ENCODE measurements around the gene PEX7.

DNA sequence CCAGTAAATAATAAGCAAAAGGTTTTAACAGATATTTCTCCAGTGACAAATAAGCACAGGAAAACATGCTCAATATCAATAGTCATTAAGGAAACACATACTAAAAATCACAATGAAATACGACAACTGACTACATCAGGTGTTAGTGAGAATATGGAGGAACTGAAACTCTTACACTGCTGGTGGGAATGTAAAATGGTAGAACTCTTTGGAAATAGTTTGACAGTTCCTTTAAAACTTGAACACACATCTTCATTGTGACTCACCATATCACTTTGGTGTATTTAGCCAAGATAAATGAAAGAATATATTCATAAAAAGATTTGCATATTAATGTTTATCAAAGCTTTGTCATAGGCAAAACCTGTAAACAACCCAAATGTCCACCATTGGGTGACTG, 18.8 kb upstream of the PEX7 start:
- TF ChIP-seq POLR2A (IDR thresholded peaks at IDR 0.05; ENCODE audit: control extremely low read depth in 1 of 2, low read depth in 2 of 2, low read length in 2 of 2) (no peak), EGR1 (IDR thresholded peaks at IDR 0.05; ENCODE audit: borderline replicate concordance, low read depth, low read length) (no peak), ATF3 (IDR thresholded peaks at IDR 0.05; ENCODE audit: insufficient read depth, low read depth, low read length) (no peak), EZH2 (IDR thresholded peaks at IDR 0.05; ENCODE audit: low read depth, low read length, severe bottlenecking) (no peak), SIN3A (conservative IDR thresholded peaks at IDR 0.05 in 1 of 2, IDR thresholded peaks at IDR 0.05 in 1 of 2; ENCODE audit: low read depth in 1 of 2, low read length in 2 of 2) (no peak), JUN (IDR thresholded peaks at IDR 0.05; ENCODE audit: low read depth, low read length) (no peak)
- TF ChIP-seq, protein P1, sequence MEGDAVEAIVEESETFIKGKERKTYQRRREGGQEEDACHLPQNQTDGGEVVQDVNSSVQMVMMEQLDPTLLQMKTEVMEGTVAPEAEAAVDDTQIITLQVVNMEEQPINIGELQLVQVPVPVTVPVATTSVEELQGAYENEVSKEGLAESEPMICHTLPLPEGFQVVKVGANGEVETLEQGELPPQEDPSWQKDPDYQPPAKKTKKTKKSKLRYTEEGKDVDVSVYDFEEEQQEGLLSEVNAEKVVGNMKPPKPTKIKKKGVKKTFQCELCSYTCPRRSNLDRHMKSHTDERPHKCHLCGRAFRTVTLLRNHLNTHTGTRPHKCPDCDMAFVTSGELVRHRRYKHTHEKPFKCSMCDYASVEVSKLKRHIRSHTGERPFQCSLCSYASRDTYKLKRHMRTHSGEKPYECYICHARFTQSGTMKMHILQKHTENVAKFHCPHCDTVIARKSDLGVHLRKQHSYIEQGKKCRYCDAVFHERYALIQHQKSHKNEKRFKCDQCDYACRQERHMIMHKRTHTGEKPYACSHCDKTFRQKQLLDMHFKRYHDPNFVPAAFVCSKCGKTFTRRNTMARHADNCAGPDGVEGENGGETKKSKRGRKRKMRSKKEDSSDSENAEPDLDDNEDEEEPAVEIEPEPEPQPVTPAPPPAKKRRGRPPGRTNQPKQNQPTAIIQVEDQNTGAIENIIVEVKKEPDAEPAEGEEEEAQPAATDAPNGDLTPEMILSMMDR (IDR thresholded peaks at IDR 0.05; ENCODE audit: control extremely low read depth in 1 of 3, insufficient read depth in 1 of 3, low read depth in 1 of 3, low read length in 3 of 3): no peak

Measured in H1 (cell line).